Kidney (tissue), 14 donors: ENCODE data around the gene VGF. TPM values are rescaled to one million over a fixed set of nuclear protein-coding genes. Genes with fewer than 3 reads are reported as not detected.
A peak's percentile ranks its signal among the peaks of the same experiment; 100 is the strongest.

Experiments used
- DNase-seq, 5 donors: peaks; one replicate each; pipeline ENCODE4 v3.0.0-alpha.2; 2013 to 2020
- FAIRE-seq: peaks from 2 replicates; lab custom pipeline; 2012; peaks lifted over from hg19 to GRCh38; lab: Jason Lieb, UNC
- H3K27ac ChIP-seq, 2 donors: one replicate each; pipeline ENCODE4 v1.7.0; 2013; ENCODE audit warnings: low read depth in 2 of 2, low read length in 2 of 2, inconsistent platforms in 1 of 2
- H3K27me3 ChIP-seq: one replicate; pipeline ENCODE4 v1.7.1; 2013; ENCODE audit warnings: low read length, inconsistent platforms; ENCODE audit not compliant: control insufficient read depth, insufficient read depth
- H3K36me3 ChIP-seq, 3 donors: one replicate each; pipeline versions ENCODE4 v1.7.0 to v1.7.1; 2013; ENCODE audit warnings: low read length in 3 of 3, control low read depth in 1 of 3, inconsistent platforms in 1 of 3; ENCODE audit not compliant: insufficient read depth in 3 of 3, control insufficient read depth in 2 of 3
- H3K4me1 ChIP-seq, 3 donors: one replicate each; pipeline versions ENCODE4 v1.7.0 to v1.7.1; 2013; ENCODE audit warnings: low read length in 3 of 3, inconsistent platforms in 1 of 3, low read depth in 1 of 3; ENCODE audit not compliant: control insufficient read depth in 2 of 3, insufficient read depth in 2 of 3
- H3K4me3 ChIP-seq, 3 donors: one replicate each; pipeline versions ENCODE4 v1.7.0 to v1.8.1; 2013; ENCODE audit warnings: low read length in 3 of 3, control low read depth in 1 of 3, inconsistent platforms in 1 of 3
- H3K9ac ChIP-seq, 3 donors: one replicate each; pipeline versions ENCODE4 v1.7.0 to v1.7.1; 2013; ENCODE audit warnings: low read length in 3 of 3, control low read depth in 1 of 3, inconsistent platforms in 1 of 3
- H3K9me3 ChIP-seq, 3 donors: one replicate each; pipeline versions ENCODE4 v1.7.0 to v1.7.1; 2013; ENCODE audit warnings: low read length in 3 of 3, control low read depth in 1 of 3, inconsistent platforms in 1 of 3; ENCODE audit not compliant: control insufficient read depth in 2 of 3, insufficient read depth in 1 of 3
- intact Hi-C: fragments of 100-400 bp; cut with DNase I; formaldehyde crosslinking; loops from one replicate; pipeline ENCODE4 v1.11.1; 2022
- polyA plus RNA-seq: library from polyadenylated mRNA; stranded (reverse); fragments of 350-450 nt; fragmentation: Illumina TruSeq; extraction: RNeasy Lipid Tissue Mini Kit (QIAGEN cat#74804); gene quantifications from one replicate; pipeline ENCODE4 v1.2.3, GENCODE V29; 2014; ENCODE audit warnings: low read depth, low replicate concordance; ENCODE audit not compliant: insufficient read depth
- total RNA-seq: library from RNA; stranded (reverse); fragmentation: NEBNext Ultra II Directional; extraction: Animal tissue kit (Norgen Biotek cat#: 25700); gene quantifications from one replicate; pipeline ENCODE4 v1.2.1, GENCODE V29; 2021
- TF ChIP-seq, protein P1 (sequence below): IDR thresholded peaks from 3 replicates; pipeline ENCODE4 v1.5.1; 2012; ENCODE audit warnings: mild to moderate bottlenecking, moderate library complexity, borderline replicate concordance; ENCODE audit not compliant: insufficient read depth; ENCODE audit errors: extremely low read depth
- donor health status: control.
- donor health status: control.
- donor health status: control.
- donor health status: control.
- donor health status: control.
- donor health status: DM: yes; HTN: yes; CAD: no.
- donor health status: Normal renal cell carcinoma (clear cell type).

The VGF gene
- total and polyA plus RNA-seq, 2 donors from 2014 or later: 0.38 to 2.2 TPM

DNA sequence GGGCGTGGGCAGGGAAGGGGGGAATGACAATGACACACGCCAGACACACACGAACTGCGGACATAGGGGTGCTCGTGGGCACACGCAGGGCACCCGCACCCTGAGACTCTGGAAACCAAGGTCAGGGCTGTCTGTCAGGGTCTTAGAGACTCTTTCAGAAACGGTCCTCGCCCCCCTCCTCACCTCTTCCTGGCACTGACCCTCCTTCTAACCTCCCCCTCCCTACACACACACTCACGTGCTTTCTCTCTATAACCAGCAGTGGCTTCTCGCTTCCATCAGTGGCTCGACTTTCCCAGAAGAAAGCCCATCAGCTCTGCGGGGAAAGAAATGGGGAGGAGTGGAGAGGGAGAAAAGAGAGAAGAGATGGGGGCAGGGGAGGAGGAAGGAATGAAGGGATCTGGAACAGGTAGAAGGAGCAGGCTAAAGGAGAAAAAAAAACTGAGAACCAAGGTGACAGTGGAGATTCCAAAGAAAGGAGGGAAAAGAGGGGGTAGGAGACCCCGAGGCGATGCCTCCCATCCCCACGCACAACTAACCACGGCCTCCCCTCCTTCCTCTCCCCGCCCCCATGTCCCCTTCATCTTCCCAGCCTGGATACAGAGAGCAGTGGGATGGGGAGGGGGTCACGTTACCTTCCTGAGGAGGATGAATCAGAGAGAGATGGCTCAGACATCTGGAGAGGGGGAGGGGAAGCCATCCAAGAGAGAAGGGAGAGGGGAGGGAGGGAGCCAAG lies 1.7 kb upstream of the VGF start:
- Histone ChIP-seq H3K4me1 (peaks cover 0 to 22% (median 5%) of the 10 kb centered on the region in 3 donors), H3K9me3 (no peaks in the 10 kb centered on the region), H3K27ac (no peak overlapping the region), H3K9ac (no peak overlapping the region), H3K36me3 (no peaks in the 10 kb centered on the region), H3K4me3 (no peak overlapping the region), H3K27me3 (peaks cover 62% of the 10 kb centered on the region)
- TF ChIP-seq, protein P1, sequence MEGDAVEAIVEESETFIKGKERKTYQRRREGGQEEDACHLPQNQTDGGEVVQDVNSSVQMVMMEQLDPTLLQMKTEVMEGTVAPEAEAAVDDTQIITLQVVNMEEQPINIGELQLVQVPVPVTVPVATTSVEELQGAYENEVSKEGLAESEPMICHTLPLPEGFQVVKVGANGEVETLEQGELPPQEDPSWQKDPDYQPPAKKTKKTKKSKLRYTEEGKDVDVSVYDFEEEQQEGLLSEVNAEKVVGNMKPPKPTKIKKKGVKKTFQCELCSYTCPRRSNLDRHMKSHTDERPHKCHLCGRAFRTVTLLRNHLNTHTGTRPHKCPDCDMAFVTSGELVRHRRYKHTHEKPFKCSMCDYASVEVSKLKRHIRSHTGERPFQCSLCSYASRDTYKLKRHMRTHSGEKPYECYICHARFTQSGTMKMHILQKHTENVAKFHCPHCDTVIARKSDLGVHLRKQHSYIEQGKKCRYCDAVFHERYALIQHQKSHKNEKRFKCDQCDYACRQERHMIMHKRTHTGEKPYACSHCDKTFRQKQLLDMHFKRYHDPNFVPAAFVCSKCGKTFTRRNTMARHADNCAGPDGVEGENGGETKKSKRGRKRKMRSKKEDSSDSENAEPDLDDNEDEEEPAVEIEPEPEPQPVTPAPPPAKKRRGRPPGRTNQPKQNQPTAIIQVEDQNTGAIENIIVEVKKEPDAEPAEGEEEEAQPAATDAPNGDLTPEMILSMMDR: no peak
- intact Hi-C loops: no loop called here
- FAIRE-seq (no peak), DNase-seq (peak in 3 of 5 donors; percentile 38 to 67 (median 59))

DNA sequence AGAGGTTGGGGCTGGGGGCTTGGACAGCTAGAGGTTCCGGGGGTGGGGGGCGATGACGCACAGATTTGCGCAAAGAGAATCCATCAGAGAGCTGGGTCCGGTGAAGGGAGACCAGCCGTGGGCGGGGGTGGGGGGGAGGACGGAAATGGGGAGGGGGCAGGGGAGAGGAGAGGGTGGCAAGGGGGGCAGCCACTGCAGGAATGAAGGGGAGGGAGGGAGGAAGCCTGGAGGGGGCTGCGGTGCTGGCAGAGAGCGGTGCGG lies 1.2 kb upstream of the VGF start:
- H3K36me3 ChIP-seq: no peaks in the 10 kb centered on the region
- peaks cover 59% of the 10 kb centered on the region for H3K27me3 ChIP-seq
- no peaks in the 10 kb centered on the region for H3K9me3 ChIP-seq
- H3K4me1 ChIP-seq: peaks cover 0 to 22% (median 5%) of the 10 kb centered on the region in 3 donors
- intact Hi-C loops: no loop called here
- no peak for DNase-seq
- no peak for FAIRE-seq
- H3K27ac ChIP-seq: no peak overlapping the region
- TF ChIP-seq, protein P1: no peak
- H3K9ac ChIP-seq: no peak overlapping the region
- no peak overlapping the region for H3K4me3 ChIP-seq

DNA sequence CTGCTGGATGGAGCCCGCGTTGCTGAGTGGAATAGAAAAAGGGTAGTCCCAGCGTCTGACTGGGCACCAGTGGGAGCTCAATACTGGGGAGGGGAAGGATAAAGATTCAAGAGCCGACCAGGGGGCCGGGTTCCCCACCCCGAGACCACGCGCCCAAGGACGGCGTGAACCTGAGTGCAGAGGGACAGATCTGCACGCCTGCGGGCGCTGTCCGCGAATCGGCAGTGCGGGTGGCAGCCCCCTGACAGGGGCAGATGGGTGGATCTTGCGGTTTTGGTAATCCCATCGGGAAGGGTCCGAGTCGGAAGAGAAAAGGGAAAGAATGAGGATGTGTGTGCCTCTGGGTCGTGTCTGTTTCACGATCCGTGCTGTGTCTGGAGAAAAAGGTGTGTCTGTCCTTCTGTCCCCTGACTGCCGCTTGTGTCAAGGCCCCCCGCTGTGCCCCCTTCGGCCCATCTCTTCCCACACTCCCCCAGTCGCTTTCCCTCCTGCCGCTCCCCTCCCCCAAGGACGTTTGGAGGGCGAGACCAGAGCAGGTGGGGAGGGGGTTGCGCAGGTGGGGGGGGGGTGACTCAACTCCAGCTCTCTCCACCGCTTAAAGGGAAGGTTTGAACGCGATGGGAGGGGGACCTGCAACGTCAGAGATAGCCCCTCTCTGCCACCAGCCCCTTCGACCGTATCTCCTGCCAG lies 734 bp upstream of the VGF start:
- Histone ChIP-seq H3K36me3 (no peaks in the 10 kb centered on the region), H3K9ac (no peak overlapping the region), H3K4me3 (peak overlapping the region in 1 of 3 donors; percentile 21), H3K27ac (no peak overlapping the region), H3K4me1 (peaks cover 0 to 22% (median 5%) of the 10 kb centered on the region in 3 donors), H3K27me3 (peaks cover 54% of the 10 kb centered on the region), H3K9me3 (no peaks in the 10 kb centered on the region)
- no peak for FAIRE-seq
- intact Hi-C loops: no loop called here
- peak in 1 of 5 donors; percentile 67 for DNase-seq
- TF ChIP-seq, protein P1: no peak
